Fibroblast of peridontal ligament (primary cell): ENCODE measurements around the gene SENP6.

Source experiments
- DNase-seq: peaks from one replicate; pipeline ENCODE4 v3.0.0-alpha.2; 2010; ENCODE audit errors: extremely low read depth

The SENP6 gene

DNA sequence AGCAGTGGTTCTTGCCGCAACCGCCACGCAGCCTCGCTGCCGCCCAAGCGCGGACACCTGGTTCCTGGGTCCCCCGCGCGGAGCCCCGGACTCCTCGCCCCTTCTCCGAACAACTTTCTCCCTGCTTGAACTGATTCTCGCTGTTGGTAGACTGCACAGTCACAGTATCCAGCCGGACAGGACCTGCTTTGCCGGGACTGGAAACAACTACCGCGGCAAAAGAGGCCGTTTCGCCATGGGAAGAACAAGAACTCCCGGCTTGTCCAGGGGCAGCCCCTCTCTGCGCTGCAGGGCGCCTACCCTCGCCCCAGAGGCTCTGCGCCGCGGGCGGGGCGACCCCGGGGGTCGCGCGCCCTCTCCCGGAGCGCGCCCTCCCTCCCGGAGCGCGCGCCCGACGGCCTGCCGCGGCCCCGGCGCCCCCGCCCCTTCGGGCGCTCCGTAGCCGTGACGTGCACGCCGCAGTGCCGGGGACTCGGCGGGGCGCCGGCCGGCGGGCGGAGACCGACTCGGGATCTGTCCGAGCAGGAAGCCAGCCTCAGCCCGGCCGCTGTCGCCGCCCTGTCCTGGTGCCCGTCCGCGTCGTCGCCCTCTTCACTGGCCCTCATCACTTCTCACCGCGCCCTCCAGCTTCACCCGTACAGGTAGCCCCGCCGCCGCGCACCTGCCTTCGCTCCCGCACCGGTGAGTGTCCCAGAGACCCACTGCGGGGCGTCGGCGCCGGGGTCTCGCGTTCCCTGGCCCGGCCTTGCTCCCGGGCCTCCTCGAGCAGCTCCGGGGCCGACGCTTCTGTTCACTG is 147.3 kb downstream of the SENP6 start, which contains the start of gene MYO6:
TSS of gene MYO6 (plus strand) at position 497 of the 796 bp plus-strand sequence. CDS start 68,309 bp downstream, outside the sequence.
- peak; percentile 54 for DNase-seq

GRCh38 chr6:75751443-75751842 is 149.8 kb downstream of the SENP6 start:
- peak; percentile 79 for DNase-seq

DNA sequence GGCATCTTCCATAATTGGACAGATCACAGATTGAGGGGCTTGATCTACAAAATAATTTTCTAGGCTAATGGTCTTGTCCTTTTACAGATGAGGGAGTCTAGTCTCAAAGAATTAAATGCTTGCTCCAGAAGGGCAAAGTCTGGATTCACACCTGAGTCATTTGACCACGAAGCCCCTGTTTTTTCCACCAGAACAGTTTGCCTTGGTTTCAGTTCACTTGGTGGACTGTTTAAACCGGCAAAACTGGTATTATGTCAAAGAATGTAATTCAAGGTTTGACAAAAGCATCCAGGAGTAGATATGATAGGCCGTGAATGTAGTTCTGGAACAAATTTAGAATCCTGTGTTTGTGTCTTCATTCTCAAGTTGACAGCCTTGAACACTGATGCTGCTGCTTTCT is 150.7 kb downstream of the SENP6 start:
- DNase-seq: no peak

- no peak for DNase-seq
These were observed 154.0 kb downstream of the SENP6 start for GRCh38 chr6:75755704-75756103.

- no peak for DNase-seq
These were observed 155.6 kb downstream of the SENP6 start for GRCh38 chr6:75757295-75757694.

- DNase-seq: no peak
These were observed 156.4 kb downstream of the SENP6 start for GRCh38 chr6:75758061-75758460.

DNA sequence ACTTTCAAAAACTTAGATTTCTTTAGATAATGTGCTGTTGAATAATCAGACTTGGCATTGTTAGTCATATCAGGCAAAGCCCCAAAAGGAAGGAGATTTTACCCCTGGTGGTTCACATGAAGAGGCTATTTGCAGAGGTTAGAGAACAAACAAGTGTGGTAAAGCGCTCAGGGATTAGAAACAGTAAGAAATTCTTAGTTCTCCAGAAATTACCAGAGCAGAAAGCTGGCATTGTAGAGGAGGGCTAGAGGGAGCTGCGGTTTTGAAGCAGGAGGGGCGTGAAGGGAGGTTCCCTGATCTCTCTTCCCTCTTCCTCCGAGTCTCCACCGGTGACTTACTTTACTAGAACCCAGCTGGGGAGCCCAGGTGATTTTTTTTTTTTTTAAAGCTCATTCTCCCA is 157.5 kb downstream of the SENP6 start:
- peak; percentile 23 for DNase-seq

DNA sequence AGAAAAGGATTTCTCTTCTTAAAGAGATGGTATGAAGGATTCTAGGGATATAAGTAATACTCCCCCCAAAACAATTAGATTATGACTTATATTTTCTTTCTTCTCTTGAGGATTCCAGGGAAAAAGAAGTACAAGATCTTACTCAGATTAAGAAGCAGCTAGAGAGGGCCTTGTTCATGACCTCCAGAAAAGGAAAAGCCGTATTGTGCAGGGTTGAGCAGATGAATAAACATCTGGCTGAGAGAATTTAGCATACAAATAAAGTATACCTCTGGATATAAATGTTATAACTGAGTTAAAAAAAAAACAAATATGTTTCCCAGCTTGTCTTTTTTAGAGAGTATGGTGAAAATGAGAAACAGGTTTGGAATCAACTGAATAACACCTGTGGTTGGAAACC is 158.6 kb downstream of the SENP6 start:
- no peak for DNase-seq

GRCh38 chr6:75761489-75761888 is 159.8 kb downstream of the SENP6 start:
- DNase-seq: no peak

DNA sequence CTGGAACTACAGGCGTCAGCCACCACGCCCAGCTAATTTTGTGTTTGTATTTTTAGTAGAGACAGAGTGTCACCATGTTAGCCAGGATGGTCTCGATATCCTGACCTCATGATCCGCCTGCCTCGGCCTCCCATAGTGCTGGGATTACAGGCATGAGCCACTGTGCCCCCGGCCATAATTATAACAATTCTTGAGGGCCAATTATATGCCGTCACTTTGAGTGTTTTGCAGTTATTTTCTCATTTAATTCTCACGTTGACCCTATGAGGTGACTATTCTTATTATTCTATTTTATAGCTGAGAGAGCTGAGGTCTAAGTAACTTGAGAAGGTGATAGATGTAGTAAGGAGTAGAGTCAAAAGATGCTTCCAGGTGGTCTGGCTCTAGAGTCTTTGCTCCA is 160.4 kb downstream of the SENP6 start:
- DNase-seq: no peak

- no peak for DNase-seq
These were observed 164.7 kb downstream of the SENP6 start for GRCh38 chr6:75766387-75766786.
